Measurements from ENCODE around the gene TPCN2. TPM values are rescaled to one million over a fixed set of nuclear protein-coding genes. Genes with fewer than 3 reads are reported as not detected.
A peak's percentile ranks its signal among the peaks of the same experiment; 100 is the strongest.

The TPCN2 gene
- total and polyA plus RNA-seq, 2 of the 8 experiments (the other 6 are each of a cell fraction or from before 2014, with no cell fraction given): 9.7 to 18.6 TPM

GRCh38 chr11:69000391-69000790 lies 48.3 kb upstream of the TPCN2 start:
- H3K4me1 ChIP-seq (replicated peaks in 1 of 4; ENCODE audit: control insufficient read depth in 3 of 4, insufficient read depth in 4 of 4, low read length in 3 of 4): peaks cover 0 to 2% (median 1%) of the 10 kb centered on the region in 4 experiments; a peak in 2 of 7 replicates
- H3K56ac ChIP-seq (replicated peaks; ENCODE audit: insufficient read length, low read depth, low read length): no peak overlapping the region
- H2BK15ac ChIP-seq (ENCODE audit: low read length): 0 out of 2 replicates have a peak overlapping the region, but pooled peaks have one; percentile 29
- no peak for DNase-seq (ENCODE audit: low read depth in 1 of 2, low spot score in 2 of 2)
- no peak for FAIRE-seq
- WGBS, 2 experiments (ENCODE audit: extremely low coverage in 1 of 2, insufficient coverage in 1 of 2, insufficient read length in 1 of 2, insufficient replicate concordance in 2 of 2, low coverage in 1 of 2, low lambda C conversion rate in 2 of 2, missing lambda C conversion rate in 1 of 2): 95% methylated on average over 5 of the region's 5 CpGs; no CpG with 5 or more reads in 1 of the 2 experiments
- H3K14ac ChIP-seq (ENCODE audit: insufficient read length): no peak overlapping the region
- H2AK5ac ChIP-seq (ENCODE audit: low read depth, low read length): no peak overlapping the region
- H3K23me2 ChIP-seq (ENCODE audit: low read depth, low read length): no peaks in the 10 kb centered on the region
- H4K8ac ChIP-seq (ENCODE audit: extremely low read depth, insufficient read depth, low read length): no peak overlapping the region
- H3K27ac ChIP-seq (ENCODE audit: low read depth, low read length): no peak overlapping the region
- H4K91ac ChIP-seq (replicated peaks; ENCODE audit: insufficient read length, low read length): no peak overlapping the region
- no peak overlapping the region for H3K18ac ChIP-seq (ENCODE audit: extremely low read depth, low read length)
- no peak overlapping the region for H3K4me3 ChIP-seq (ENCODE audit: extremely low read depth in 1 of 4, insufficient read depth in 2 of 4, low read depth in 3 of 4, low read length in 4 of 4)
- no peak overlapping the region for H4K5ac ChIP-seq (ENCODE audit: insufficient read length, low read depth, low read length)
- no peaks in the 10 kb centered on the region; a peak in 1 of 8 replicates for H3K36me3 ChIP-seq (ENCODE audit: control insufficient read depth in 2 of 4, insufficient read depth in 4 of 4, low read length in 3 of 4)
- CTCF ChIA-PET (ENCODE audit: partially characterized antibody): interaction anchor here (1.0 to 3.2 kb wide), 8 partner anchors 10 to 50 kb away, joined by 3 to 8 read pairs (median 4); partner anchors contain the start of genes MRGPRD and MRGPRF
- no peak overlapping the region for H3K4me2 ChIP-seq (ENCODE audit: insufficient read depth in 1 of 2, low read depth in 2 of 2, low read length in 2 of 2)
- H2BK20ac ChIP-seq (ENCODE audit: low read length): no peak overlapping the region
- no peak overlapping the region for H3K23ac ChIP-seq (ENCODE audit: insufficient read length)
- no peaks in the 10 kb centered on the region for H4K20me1 ChIP-seq (replicated peaks in 1 of 2; ENCODE audit: control insufficient read depth in 1 of 2, insufficient read depth in 2 of 2, low read length in 2 of 2)
- no peak overlapping the region for H2BK120ac ChIP-seq (replicated peaks; ENCODE audit: low read depth, low read length)
- no peaks in the 10 kb centered on the region for H3K79me2 ChIP-seq (ENCODE audit: control insufficient read depth in 1 of 2, insufficient read depth in 2 of 2, low read length in 2 of 2)
- no peak overlapping the region for H3K4ac ChIP-seq (replicated peaks; ENCODE audit: insufficient read length, low read depth, low read length)
- no peak overlapping the region for H2BK12ac ChIP-seq (ENCODE audit: low read depth, low read length)
- H3K79me1 ChIP-seq (ENCODE audit: low read depth, low read length): no peaks in the 10 kb centered on the region
- H2BK5ac ChIP-seq (ENCODE audit: low read depth, low read length): no peak overlapping the region
- POLR2A ChIA-PET (ENCODE audit: partially characterized antibody): interaction anchor here (0.6 to 2.5 kb wide), 3 partner anchors 10 to 468 kb away, joined by 3 to 6 read pairs (median 3); partner anchors contain the start of gene TPCN2
- H3K9ac ChIP-seq (replicated peaks in 1 of 4; ENCODE audit: extremely low read depth in 1 of 4, low read depth in 3 of 4, low read length in 3 of 4): no peak overlapping the region
- no peaks in the 10 kb centered on the region for H3K9me3 ChIP-seq (ENCODE audit: insufficient read depth in 2 of 2, low read depth in 1 of 2, low read length in 1 of 2)
- no peak overlapping the region for H2AFZ ChIP-seq (ENCODE audit: low read length)
- H3K27me3 ChIP-seq (replicated peaks in 1 of 4; ENCODE audit: control insufficient read depth in 3 of 4, extremely low read depth in 1 of 4, insufficient read depth in 3 of 4, low read length in 3 of 4): no peaks in the 10 kb centered on the region
- TF ChIP-seq, protein P1, sequence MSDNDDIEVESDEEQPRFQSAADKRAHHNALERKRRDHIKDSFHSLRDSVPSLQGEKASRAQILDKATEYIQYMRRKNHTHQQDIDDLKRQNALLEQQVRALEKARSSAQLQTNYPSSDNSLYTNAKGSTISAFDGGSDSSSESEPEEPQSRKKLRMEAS (IDR thresholded peaks at IDR 0.05): no peak
- TF ChIP-seq BCL11A (IDR thresholded peaks at IDR 0.05; ENCODE audit: low read depth in 2 of 2, low read length in 2 of 2) (no peak), SIRT6 (IDR thresholded peaks at IDR 0.05; ENCODE audit: low read length) (no peak), CEBPB (IDR thresholded peaks at IDR 0.05; ENCODE audit: low read depth, low read length) (no peak), CTCF (IDR thresholded peaks at IDR 0.05; ENCODE audit: control extremely low read depth in 1 of 3, insufficient read depth in 1 of 3, low read depth in 1 of 3, low read length in 3 of 3) (no peak), MAFK (IDR thresholded peaks at IDR 0.05; ENCODE audit: low read depth, low read length) (no peak), TBP (IDR thresholded peaks at IDR 0.05; ENCODE audit: low read depth, low read length) (no peak), SP2 (IDR thresholded peaks at IDR 0.05; ENCODE audit: low read length) (no peak), NRF1 (IDR thresholded peaks at IDR 0.05; ENCODE audit: low read depth, low read length) (no peak), FOSL1 (IDR thresholded peaks at IDR 0.05; ENCODE audit: insufficient read depth, low read depth, low read length) (no peak), NANOG (IDR thresholded peaks at IDR 0.05; ENCODE audit: insufficient read depth, low read depth, low read length, poor library complexity, severe bottlenecking) (no peak), SUZ12 (IDR thresholded peaks at IDR 0.05; ENCODE audit: low read length) (no peak)
